Peyer's patch (tissue), 4 donors: ENCODE data around the gene INPP5A.

Experiments used
- POLR2A ChIP-seq, 2 donors: fragments of 450-650 bp; IDR thresholded peaks; one replicate each; pipeline ENCODE4 v1.5.1; 2017; ENCODE audit warnings: antibody characterized with exemption in 2 of 2, mild to moderate bottlenecking in 2 of 2, moderate library complexity in 2 of 2
- TF ChIP-seq, protein P1 (sequence below), 6 experiments: fragments of 450-650 bp in 4 of 6; fragments of 200-600 bp in 2 of 6; sonication (generic) in 1 of 6; IDR thresholded peaks; one replicate each; pipeline ENCODE4 v1.5.1; 2017 to 2019; ENCODE audit warnings: antibody characterized with exemption in 6 of 6, mild to moderate bottlenecking in 3 of 6, moderate library complexity in 1 of 6

DNA sequence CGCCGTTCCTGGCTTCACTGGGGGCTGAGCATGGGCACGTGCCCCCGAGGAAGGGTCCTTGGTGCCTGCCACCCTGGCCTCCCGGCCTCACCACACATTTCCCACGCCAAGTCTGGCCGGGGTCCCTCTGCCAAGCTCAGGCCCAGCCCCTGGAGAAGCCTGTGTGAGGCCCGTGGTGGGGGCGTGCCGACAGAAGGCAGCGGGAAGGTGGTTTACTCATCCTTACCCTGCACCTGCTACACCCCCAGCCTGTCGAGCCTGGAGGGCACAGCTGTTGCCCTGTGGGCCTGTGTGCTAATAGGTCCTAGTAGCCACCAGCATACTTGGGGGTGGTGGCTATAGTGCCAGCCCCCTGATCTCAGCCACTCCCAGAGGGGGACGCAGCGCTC lies 201.6 kb downstream of the INPP5A start:
- TF ChIP-seq, protein P1, sequence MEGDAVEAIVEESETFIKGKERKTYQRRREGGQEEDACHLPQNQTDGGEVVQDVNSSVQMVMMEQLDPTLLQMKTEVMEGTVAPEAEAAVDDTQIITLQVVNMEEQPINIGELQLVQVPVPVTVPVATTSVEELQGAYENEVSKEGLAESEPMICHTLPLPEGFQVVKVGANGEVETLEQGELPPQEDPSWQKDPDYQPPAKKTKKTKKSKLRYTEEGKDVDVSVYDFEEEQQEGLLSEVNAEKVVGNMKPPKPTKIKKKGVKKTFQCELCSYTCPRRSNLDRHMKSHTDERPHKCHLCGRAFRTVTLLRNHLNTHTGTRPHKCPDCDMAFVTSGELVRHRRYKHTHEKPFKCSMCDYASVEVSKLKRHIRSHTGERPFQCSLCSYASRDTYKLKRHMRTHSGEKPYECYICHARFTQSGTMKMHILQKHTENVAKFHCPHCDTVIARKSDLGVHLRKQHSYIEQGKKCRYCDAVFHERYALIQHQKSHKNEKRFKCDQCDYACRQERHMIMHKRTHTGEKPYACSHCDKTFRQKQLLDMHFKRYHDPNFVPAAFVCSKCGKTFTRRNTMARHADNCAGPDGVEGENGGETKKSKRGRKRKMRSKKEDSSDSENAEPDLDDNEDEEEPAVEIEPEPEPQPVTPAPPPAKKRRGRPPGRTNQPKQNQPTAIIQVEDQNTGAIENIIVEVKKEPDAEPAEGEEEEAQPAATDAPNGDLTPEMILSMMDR (IDR thresholded peaks at IDR 0.05): no peak
- TF ChIP-seq POLR2A (IDR thresholded peaks at IDR 0.05): no peak
